ENCODE measurements around the gene OASL. TPM values are rescaled to one million over a fixed set of nuclear protein-coding genes. Genes with fewer than 3 reads are reported as not detected.

Gene OASL
- total RNA-seq, 4 donors from 2014 or later: 0.11 to 0.36 (median 0.19) TPM

- no peak overlapping the region for H3K27ac ChIP-seq
- TF ChIP-seq POLR2A (IDR thresholded peaks at IDR 0.05) (no peak), CTCF (IDR thresholded peaks at IDR 0.05 in 4 of 5, conservative IDR thresholded peaks at IDR 0.05 in 1 of 5) (no peak)
- no peaks in the 10 kb centered on the region for H3K9me3 ChIP-seq
- in situ Hi-C loops (cut with MboI; ENCODE audit: low sequenced_read_pairs in 4 of 4): loop anchor here in 3 of 4 donors (10.0 kb wide), 2 partner anchors 263 to 333 kb away; partner anchors contain the start of genes CABP1 (in 2 of the 3) and UNC119B (in 1 of the 3)
- DNase-seq (no peak), ATAC-seq (no peak)
- H3K27me3 ChIP-seq: no peaks in the 10 kb centered on the region
- no peak overlapping the region for H3K4me3 ChIP-seq
- no peaks in the 10 kb centered on the region for H3K36me3 ChIP-seq
- intact Hi-C loops (cut with DNase I; ENCODE audit: low total_unique reads): loop anchor here (10.0 kb wide), 1 partner anchor 263 kb away; the partner anchor contains the start of gene UNC119B
- no peaks in the 10 kb centered on the region for H3K4me1 ChIP-seq
Measured at GRCh38 chr12:120977531-120978295, 61.3 kb downstream of the OASL start.

- no peaks in the 10 kb centered on the region for H3K36me3 ChIP-seq
- H3K27me3 ChIP-seq: no peaks in the 10 kb centered on the region
- TF ChIP-seq CTCF (IDR thresholded peaks at IDR 0.05 in 4 of 5, conservative IDR thresholded peaks at IDR 0.05 in 1 of 5): no peak
- no peak for TF ChIP-seq POLR2A (IDR thresholded peaks at IDR 0.05)
- H3K4me1 ChIP-seq: no peaks in the 10 kb centered on the region
- intact Hi-C loops (cut with DNase I; ENCODE audit: low total_unique reads) (loop anchor here (10.0 kb wide), 1 partner anchor 258 kb away; the partner anchor contains the start of gene UNC119B), in situ Hi-C loops (cut with MboI; ENCODE audit: low sequenced_read_pairs in 4 of 4) (loop anchor here (5.0 to 10.0 kb wide), 3 partner anchors 258 to 328 kb away; partner anchors contain the start of genes CABP1 (in 2 of the 4) and UNC119B (in 1 of the 4))
- H3K27ac ChIP-seq: no peak overlapping the region
- no peak for DNase-seq
- no peaks in the 10 kb centered on the region for H3K9me3 ChIP-seq
- H3K4me3 ChIP-seq: no peak overlapping the region
- no peak for ATAC-seq
Measured at GRCh38 chr12:120972870-120973543, 66.0 kb downstream of the OASL start.

- in situ Hi-C loops (cut with MboI; ENCODE audit: low sequenced_read_pairs in 4 of 4): loop anchor here (5.0 to 10.0 kb wide), 3 partner anchors 257 to 327 kb away; partner anchors contain the start of genes CABP1 (in 2 of the 4) and UNC119B (in 1 of the 4)
Measured at GRCh38 chr12:120971299-120972180, 67.5 kb downstream of the OASL start.

More at GRCh38 chr12:120971299-120972180, 67.5 kb downstream of the OASL start:
- Histone ChIP-seq H3K27me3 (no peaks in the 10 kb centered on the region), H3K27ac (no peak overlapping the region), H3K4me3 (no peak overlapping the region), H3K36me3 (no peaks in the 10 kb centered on the region), H3K9me3 (no peaks in the 10 kb centered on the region), H3K4me1 (no peaks in the 10 kb centered on the region)
- intact Hi-C loops (cut with DNase I; ENCODE audit: low total_unique reads): loop anchor here (1.0 to 10.0 kb wide), 3 partner anchors 257 to 387 kb away; partner anchors contain the start of gene UNC119B
- DNase-seq (no peak), ATAC-seq (peak; percentile 68 to 95)
- peak; percentile 65 to 75 (median 68) for TF ChIP-seq CTCF (IDR thresholded peaks at IDR 0.05 in 4 of 5, conservative IDR thresholded peaks at IDR 0.05 in 1 of 5)
- TF ChIP-seq POLR2A (IDR thresholded peaks at IDR 0.05): no peak
